Measurements from ENCODE around the gene CD300E. TPM values are rescaled to one million over a fixed set of nuclear protein-coding genes. Genes with fewer than 3 reads are reported as not detected.
A peak's percentile ranks its signal among the peaks of the same experiment; 100 is the strongest.

The CD300E gene
- total and polyA plus RNA-seq, 2 of the 13 experiments (the other 11 are each of a cell fraction or from before 2014, with no cell fraction given) = not detected

DNA sequence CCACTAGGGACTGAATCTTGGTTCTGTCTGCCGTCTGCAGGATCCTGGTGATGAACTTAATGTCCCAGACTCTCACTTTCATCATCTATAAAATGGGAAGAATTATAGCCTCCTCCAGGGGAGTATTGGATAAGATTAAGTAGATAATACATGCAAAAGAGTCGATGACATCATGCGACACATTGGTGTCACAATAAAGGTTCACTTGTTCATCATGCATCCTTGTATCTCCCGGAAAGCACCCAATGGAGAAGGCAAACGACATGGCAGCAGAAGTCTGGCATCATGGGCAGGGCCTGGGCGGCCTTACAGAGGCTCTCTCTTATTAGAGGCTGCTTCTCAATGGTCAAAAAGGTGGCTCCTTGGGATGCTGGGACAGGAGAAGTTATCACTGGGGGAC, 35.1 kb upstream of the CD300E start:
- ChIA-PET CTCF (ENCODE audit: low intra/inter-chr PET ratio, low total read pairs) (interaction anchor here (1.3 to 2.7 kb wide), 4 partner anchors 86 to 204 kb away, joined by 3 to 21 read pairs (median 8); no protein-coding TSS in a partner anchor), POLR2A (interaction anchor here (1.6 kb wide), 1 partner anchor 77 kb away, joined by 25 read pairs; the partner anchor contains the start of gene RAB37)
- H3K9ac ChIP-seq (ENCODE audit: insufficient read depth, low read depth, low read length) = no peak overlapping the region
- peaks cover 0 to 13% of the 10 kb centered on the region in 2 experiments; a peak in 3 of 5 replicates for H3K27me3 ChIP-seq (ENCODE audit: control insufficient read depth in 1 of 2, insufficient read depth in 2 of 2, low read length in 2 of 2)
- intact Hi-C loops (cut with micrococcal nuclease; ENCODE audit: unreplicated experiment) (loop anchor here (10.0 kb wide), 1 partner anchor 206 kb away; no protein-coding TSS in a partner anchor), in situ Hi-C loops (cut with HindIII; ENCODE audit: extremely low pct_ligation_motif_present, low pct_unique_long_range_greater_than_20kb) (loop anchor here (5.0 kb wide), 2 partner anchors 79 to 124 kb away; partner anchors contain the start of gene RAB37)
- no peak overlapping the region for H3K4me3 ChIP-seq (replicated peaks in 1 of 3; ENCODE audit: insufficient read depth in 1 of 3, low read depth in 2 of 3, low read length in 3 of 3)
- H3K4me1 ChIP-seq (ENCODE audit: insufficient read depth, low read length) = no peaks in the 10 kb centered on the region
- ATAC-seq = no peak
- H3K27ac ChIP-seq (ENCODE audit: extremely low read length, insufficient read depth, low read length) = no peak overlapping the region
- no peaks in the 10 kb centered on the region for H3K36me3 ChIP-seq (replicated peaks in 1 of 2; ENCODE audit: control insufficient read depth in 1 of 2, insufficient read depth in 2 of 2, low read length in 2 of 2)
- FAIRE-seq = no peak
- TF ChIP-seq ATF7 (IDR thresholded peaks at IDR 0.05) (peak; percentile 94), ATF7 (CRISPR knock-in tag; IDR thresholded peaks at IDR 0.05) (no peak), ZNF33A (CRISPR knock-in tag; IDR thresholded peaks at IDR 0.05; ENCODE audit: borderline replicate concordance) (no peak), ZNF768 (CRISPR knock-in tag; IDR thresholded peaks at IDR 0.05) (no peak), SNAI1 (CRISPR knock-in tag; IDR thresholded peaks at IDR 0.05; ENCODE audit: borderline replicate concordance) (no peak), CREB1 (IDR thresholded peaks at IDR 0.05) (peak; percentile 59; the same call in 1 of the 2 replicates), CREB1 (CRISPR knock-in tag; IDR thresholded peaks at IDR 0.05) (no peak), CEBPG (CRISPR knock-in tag; IDR thresholded peaks at IDR 0.05) (no peak), ZMYM3 (CRISPR knock-in tag; IDR thresholded peaks at IDR 0.05) (no peak)
- TF ChIP-seq, protein P1, sequence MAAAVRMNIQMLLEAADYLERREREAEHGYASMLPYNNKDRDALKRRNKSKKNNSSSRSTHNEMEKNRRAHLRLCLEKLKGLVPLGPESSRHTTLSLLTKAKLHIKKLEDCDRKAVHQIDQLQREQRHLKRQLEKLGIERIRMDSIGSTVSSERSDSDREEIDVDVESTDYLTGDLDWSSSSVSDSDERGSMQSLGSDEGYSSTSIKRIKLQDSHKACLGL (CRISPR knock-in tag; IDR thresholded peaks at IDR 0.05) = no peak
- TF ChIP-seq, protein P2, sequence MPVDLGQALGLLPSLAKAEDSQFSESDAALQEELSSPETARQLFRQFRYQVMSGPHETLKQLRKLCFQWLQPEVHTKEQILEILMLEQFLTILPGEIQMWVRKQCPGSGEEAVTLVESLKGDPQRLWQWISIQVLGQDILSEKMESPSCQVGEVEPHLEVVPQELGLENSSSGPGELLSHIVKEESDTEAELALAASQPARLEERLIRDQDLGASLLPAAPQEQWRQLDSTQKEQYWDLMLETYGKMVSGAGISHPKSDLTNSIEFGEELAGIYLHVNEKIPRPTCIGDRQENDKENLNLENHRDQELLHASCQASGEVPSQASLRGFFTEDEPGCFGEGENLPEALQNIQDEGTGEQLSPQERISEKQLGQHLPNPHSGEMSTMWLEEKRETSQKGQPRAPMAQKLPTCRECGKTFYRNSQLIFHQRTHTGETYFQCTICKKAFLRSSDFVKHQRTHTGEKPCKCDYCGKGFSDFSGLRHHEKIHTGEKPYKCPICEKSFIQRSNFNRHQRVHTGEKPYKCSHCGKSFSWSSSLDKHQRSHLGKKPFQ (CRISPR knock-in tag; IDR thresholded peaks at IDR 0.05; ENCODE audit: insufficient replicate concordance) = no peak
- DNase-seq (ENCODE audit: low spot score) = no peak
- no peaks in the 10 kb centered on the region for H4K20me1 ChIP-seq (ENCODE audit: insufficient read depth, low read length)
- no TSS peak for BruUV-seq (replicated peaks)
- 42% methylated on average over 6 of the region's 6 CpGs for WGBS (ENCODE audit: low lambda C conversion rate)
- no peaks in the 10 kb centered on the region for H3K9me3 ChIP-seq (ENCODE audit: low read length)
- no peak overlapping the region for H3K4me2 ChIP-seq (ENCODE audit: low read depth, low read length)
- H2AFZ ChIP-seq (ENCODE audit: low read length) = no peak overlapping the region
- H3K79me2 ChIP-seq (ENCODE audit: insufficient read depth, low read length) = no peaks in the 10 kb centered on the region

Data from HepG2 (cell line).